Tongue (tissue), 2 donors: ENCODE results near the gene CEACAM21. TPM values are rescaled to one million over a fixed set of nuclear protein-coding genes. Genes with fewer than 3 reads are reported as not detected.

Experiments
- DNase-seq: peaks from one replicate; pipeline ENCODE4 v3.0.0-alpha.2; 2015
- total RNA-seq: library from RNA; depleted of rRNA; stranded (reverse); fragments of >200 nt; gene quantifications from one replicate; pipeline ENCODE4 v1.2.3, GENCODE V29; 2014

The CEACAM21 gene
- total RNA-seq, 1 donor from 2014 or later = 2.6 TPM

- DNase-seq = no peak
Measured at GRCh38 chr19:41620171-41620570, 44.2 kb downstream of the CEACAM21 start.

GRCh38 chr19:41621226-41621625 is 45.3 kb downstream of the CEACAM21 start:
- no peak for DNase-seq

GRCh38 chr19:41621654-41622053 is 45.7 kb downstream of the CEACAM21 start:
- DNase-seq = no peak

GRCh38 chr19:41623360-41623759 is 47.4 kb downstream of the CEACAM21 start:
- no peak for DNase-seq

- no peak for DNase-seq
Measured at GRCh38 chr19:41624515-41624914, 48.5 kb downstream of the CEACAM21 start.

GRCh38 chr19:41624937-41625336 is 49.0 kb downstream of the CEACAM21 start:
- DNase-seq = no peak

GRCh38 chr19:41626278-41626677 is 50.3 kb downstream of the CEACAM21 start:
- DNase-seq = no peak

GRCh38 chr19:41626877-41627276 is 50.9 kb downstream of the CEACAM21 start, which contains the start of gene CEACAM4:
TSS of gene CEACAM4 (minus strand) at chr19:41627074. CDS start at chr19:41626963, 111 bp downstream.
- no peak for DNase-seq

- no peak for DNase-seq
Measured at GRCh38 chr19:41627966-41628675, 52.2 kb downstream of the CEACAM21 start.

Other genes with a start within 250 kb of the CEACAM21 start
- gene TGFB1, start 222.2 kb upstream of the CEACAM21 start, total RNA-seq = 12.2 TPM
- gene B9D2, start 212.0 kb upstream of the CEACAM21 start, total RNA-seq = 3.4 TPM
- gene TMEM91, start 199.6 kb upstream of the CEACAM21 start, total RNA-seq = 11.8 TPM
- gene EXOSC5, start 178.8 kb upstream of the CEACAM21 start, total RNA-seq = 18.2 TPM
- 58.0 TPM for gene BCKDHA, start 178.3 kb upstream of the CEACAM21 start, total RNA-seq
- gene B3GNT8, start 148.8 kb upstream of the CEACAM21 start, total RNA-seq = 3.9 TPM
- 42.5 TPM for gene DMAC2, start 136.3 kb upstream of the CEACAM21 start, total RNA-seq
- gene ERICH4, start 133.0 kb upstream of the CEACAM21 start, total RNA-seq = not detected
- not detected for gene CEACAM4, start 50.9 kb downstream of the CEACAM21 start, total RNA-seq
- gene CEACAM7, start 112.1 kb downstream of the CEACAM21 start, total RNA-seq = 10.8 TPM
- 5.4 TPM for gene CEACAM5, start 132.5 kb downstream of the CEACAM21 start, total RNA-seq
- 6.7 TPM for gene CEACAM6, start 179.4 kb downstream of the CEACAM21 start, total RNA-seq
- not detected for gene CEACAM3, start 220.4 kb downstream of the CEACAM21 start, total RNA-seq